Activated T-cell treated with anti-CD3 and anti-CD28 coated beads for 48 hours (primary cell): ENCODE data around the gene SURF6.
"Not testable (repeated sequence)": the region's sequence is repeated elsewhere in the genome, so short reads cannot be mapped to it uniquely, and the experiment has no call there.

Experiments
- DNase-seq: peaks from one replicate; pipeline ENCODE4 v3.0.0-alpha.2; 2020; ENCODE audit warnings: low read depth

The SURF6 gene

GRCh38 chr9:133327834-133328484 is 8.0 kb downstream of the SURF6 start:
- no peak for DNase-seq

- DNase-seq, result not testable (repeated sequence)
These were observed 9.0 kb downstream of the SURF6 start for GRCh38 chr9:133327021-133327420.

GRCh38 chr9:133323991-133324703 is 11.8 kb downstream of the SURF6 start:
- DNase-seq, result no peak

- no peak for DNase-seq
These were observed 12.8 kb downstream of the SURF6 start for GRCh38 chr9:133323211-133323610.

- DNase-seq, result no peak
These were observed 13.3 kb downstream of the SURF6 start for GRCh38 chr9:133322701-133323100.

- no peak for DNase-seq
These were observed 14.5 kb downstream of the SURF6 start for GRCh38 chr9:133321411-133321935.

- DNase-seq, result no peak
These were observed 15.5 kb downstream of the SURF6 start for GRCh38 chr9:133320421-133320881.

GRCh38 chr9:133317551-133317950 is 18.4 kb downstream of the SURF6 start:
- DNase-seq, result not testable (repeated sequence)

GRCh38 chr9:133315997-133316396 is 20.0 kb downstream of the SURF6 start:
- no peak for DNase-seq

GRCh38 chr9:133309608-133310007 is 26.4 kb downstream of the SURF6 start:
- no peak for DNase-seq

GRCh38 chr9:133307301-133307700 is 28.7 kb downstream of the SURF6 start:
- DNase-seq, result no peak

GRCh38 chr9:133306242-133307204 is 29.5 kb downstream of the SURF6 start:
- no peak for DNase-seq

- DNase-seq, result no peak
These were observed 30.3 kb downstream of the SURF6 start for GRCh38 chr9:133305731-133306130.

- DNase-seq, result no peak
These were observed 31.3 kb downstream of the SURF6 start for GRCh38 chr9:133304477-133305377.

- DNase-seq, result no peak
These were observed 31.9 kb downstream of the SURF6 start for GRCh38 chr9:133304158-133304470.

- DNase-seq, result no peak
These were observed 32.5 kb downstream of the SURF6 start for GRCh38 chr9:133303266-133304157.

- DNase-seq, result no peak
These were observed 34.4 kb downstream of the SURF6 start for GRCh38 chr9:133301253-133302230.

- DNase-seq, result not testable (repeated sequence)
These were observed 36.0 kb downstream of the SURF6 start for GRCh38 chr9:133299996-133300395.

- DNase-seq, result no peak
These were observed 41.7 kb downstream of the SURF6 start for GRCh38 chr9:133294257-133294656.
